Activated CD8-positive, alpha-beta memory T cell treated with anti-CD3 and anti-CD28 coated beads for 1 hour (primary cell): ENCODE measurements around the gene BMERB1.
"Not testable (repeated sequence)": the region's sequence is repeated elsewhere in the genome, so short reads cannot be mapped to it uniquely, and the experiment has no call there.

ENCODE experiments used
- DNase-seq, 2 donors: peaks; one replicate each; pipeline ENCODE4 v3.0.0-alpha.2; 2020; ENCODE audit warnings: low read depth in 1 of 2; ENCODE audit errors: extremely low read depth in 1 of 2

Gene BMERB1

GRCh38 chr16:15548482-15548891 lies 114.1 kb downstream of the BMERB1 start:
- DNase-seq: no peak

GRCh38 chr16:15552507-15552906 lies 118.1 kb downstream of the BMERB1 start:
- no peak for DNase-seq

DNA sequence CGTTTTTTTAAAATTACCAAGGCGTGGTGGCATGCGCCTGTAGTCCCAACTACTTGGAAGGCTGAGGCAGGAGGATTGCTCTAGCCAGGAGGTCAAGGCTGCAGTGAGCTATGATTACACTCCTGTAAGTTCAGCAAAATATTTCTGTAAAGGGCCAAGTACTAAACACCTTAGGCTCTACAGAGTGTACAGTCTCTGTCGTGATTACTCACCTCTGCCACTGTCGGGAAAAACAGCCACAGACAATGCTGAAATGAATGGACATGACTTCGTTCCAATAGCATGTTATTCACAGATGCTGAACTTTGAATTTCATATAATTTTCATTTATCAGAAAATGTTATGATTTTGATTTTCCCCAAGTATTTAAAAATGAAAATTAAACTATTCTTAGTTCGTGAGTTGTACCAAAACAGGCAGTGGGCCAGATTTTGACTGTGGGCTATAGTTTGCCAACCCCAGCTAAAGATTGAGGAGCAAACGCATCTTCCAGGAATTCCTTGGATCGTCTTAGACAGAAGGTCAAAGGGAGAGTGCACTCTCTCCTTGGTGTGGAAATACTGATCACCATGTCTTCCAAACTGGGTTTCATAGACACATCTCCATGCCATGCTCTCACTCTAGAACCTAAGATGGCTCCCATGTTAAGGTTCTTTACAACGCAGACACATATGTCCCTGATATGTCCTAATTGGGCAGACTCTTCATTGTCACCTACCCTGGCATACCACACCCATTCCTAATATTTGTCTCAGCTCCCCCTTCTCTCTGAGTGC lies 119.1 kb downstream of the BMERB1 start:
- DNase-seq: no peak

GRCh38 chr16:15556130-15556529 lies 121.7 kb downstream of the BMERB1 start:
- no peak for DNase-seq

DNA sequence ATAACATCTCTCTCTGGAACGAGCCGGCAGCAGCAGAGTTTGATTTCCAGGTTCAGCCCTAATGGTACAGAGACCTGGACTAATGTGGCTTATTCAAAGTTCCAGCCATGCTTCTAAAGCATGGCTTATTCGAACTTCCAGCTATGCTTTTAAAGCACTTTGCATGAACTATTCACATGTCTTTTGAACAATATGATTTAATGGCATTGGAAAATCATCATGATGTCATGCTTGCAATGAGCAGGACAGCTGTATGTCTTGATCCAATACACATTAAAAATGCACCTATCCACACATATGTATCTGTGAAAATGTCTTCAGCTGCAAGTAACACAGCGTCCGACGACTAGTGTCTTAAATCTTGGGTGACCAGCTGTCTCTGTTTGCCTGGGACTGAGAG lies 122.9 kb downstream of the BMERB1 start:
- no peak for DNase-seq

- no peak for DNase-seq
Observed at GRCh38 chr16:15559176-15559575, 124.8 kb downstream of the BMERB1 start.

DNA sequence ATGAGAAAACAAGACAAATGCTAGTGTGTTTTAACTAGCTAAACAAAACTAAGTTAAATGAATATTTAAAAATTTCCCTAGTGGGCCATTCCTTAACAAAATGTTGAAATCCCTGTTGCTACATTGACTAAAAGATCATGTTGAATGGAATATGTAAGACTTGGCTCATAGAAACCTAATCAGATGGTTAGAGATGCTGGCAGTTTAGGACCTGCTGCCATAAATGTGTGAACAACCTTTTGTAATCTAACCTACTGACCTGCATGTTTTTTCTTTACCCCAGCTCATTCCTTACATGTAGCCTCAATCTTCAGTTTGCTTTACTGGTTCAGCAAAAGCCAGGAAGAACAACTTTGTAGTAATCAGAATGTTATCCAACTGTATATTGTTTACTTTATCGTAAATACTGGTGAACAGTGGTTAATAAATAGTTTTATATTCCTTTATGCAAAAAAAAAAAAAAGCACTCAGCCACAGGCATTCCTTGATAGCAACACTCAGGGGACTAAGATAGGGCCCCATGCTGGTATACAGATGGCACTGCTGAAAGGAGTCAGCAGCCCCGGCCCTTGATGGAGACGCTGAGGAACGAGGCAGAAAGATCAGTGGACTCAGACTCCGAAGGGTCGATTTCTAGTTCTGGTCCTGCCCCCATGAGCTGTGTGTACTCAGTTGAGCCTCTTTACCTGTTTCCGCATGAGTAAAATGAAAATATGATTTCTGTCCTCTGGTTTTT lies 130.4 kb downstream of the BMERB1 start:
- DNase-seq: no peak

GRCh38 chr16:15566095-15566494 lies 131.7 kb downstream of the BMERB1 start:
- no peak for DNase-seq

- DNase-seq: no peak
Observed at GRCh38 chr16:15567823-15568222, 133.4 kb downstream of the BMERB1 start.

DNA sequence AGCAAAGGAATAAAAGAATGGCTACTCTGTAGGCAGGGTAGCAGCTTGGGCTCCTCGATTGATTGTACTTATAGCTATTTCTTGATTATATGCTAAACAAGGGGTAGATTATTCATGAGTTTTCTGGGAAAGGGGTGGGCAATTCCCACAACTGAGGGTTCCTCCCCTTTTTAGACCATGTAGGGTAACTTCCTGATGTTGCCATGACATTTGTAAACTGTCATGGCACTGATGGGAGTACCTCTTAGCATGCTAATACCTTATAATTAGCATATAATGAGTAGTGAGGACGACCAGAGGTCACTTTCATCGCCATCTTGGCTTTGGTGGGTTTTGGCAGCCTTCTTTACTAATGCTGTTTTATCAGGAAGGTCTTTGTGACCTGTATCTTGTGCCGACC lies 136.3 kb downstream of the BMERB1 start:
- not testable (repeated sequence) for DNase-seq

DNA sequence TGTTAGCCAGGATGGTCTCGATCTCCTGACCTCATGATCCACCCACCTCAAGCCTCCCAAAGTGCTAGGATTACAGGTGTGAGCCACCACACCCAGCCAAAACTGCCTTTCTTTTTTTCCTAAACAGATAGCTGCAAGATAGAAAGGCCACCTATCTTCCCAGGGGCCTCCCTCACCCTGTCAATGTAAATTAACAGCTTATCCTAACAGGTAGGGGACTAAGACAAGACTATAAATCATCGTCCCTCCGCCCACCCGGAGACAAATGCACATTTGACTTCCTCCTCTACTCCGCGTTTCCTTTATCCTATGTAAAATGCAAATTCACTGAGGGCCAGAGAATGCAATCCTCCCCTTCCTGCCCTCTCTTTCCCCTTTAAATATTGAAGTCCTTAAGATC lies 137.2 kb downstream of the BMERB1 start:
- DNase-seq: no peak

- no peak for DNase-seq
Observed at GRCh38 chr16:15572329-15573001, 138.1 kb downstream of the BMERB1 start.

DNA sequence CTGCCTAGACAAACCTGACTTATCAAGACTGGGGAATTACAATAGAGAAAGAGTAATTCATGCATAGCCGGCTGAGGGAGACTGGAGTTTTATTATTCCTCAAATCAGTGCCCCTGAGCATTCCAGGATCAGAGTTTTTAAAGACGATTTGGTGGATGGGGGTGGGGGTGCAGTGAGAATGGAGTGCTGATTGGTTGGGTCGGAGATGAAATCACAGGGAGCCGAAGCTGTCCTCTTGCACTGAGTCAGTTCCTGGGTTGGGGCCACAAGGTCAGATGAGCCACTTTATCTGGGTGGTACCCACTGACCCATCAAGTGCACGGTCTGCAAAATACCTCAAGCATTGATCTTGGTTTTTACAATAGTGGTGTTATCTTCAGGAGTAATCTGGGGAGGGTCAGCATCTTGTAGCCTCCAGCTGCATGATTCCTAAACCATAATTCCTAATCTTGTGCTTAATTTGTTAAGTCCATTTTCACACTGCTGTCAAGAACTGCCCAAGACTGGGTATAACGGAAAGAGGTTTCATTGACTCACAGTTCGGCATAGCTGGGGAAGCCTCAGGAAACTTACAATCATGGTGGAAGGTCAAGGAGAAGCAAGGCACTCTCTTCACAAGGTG lies 139.0 kb downstream of the BMERB1 start:
- DNase-seq: no peak

GRCh38 chr16:15573896-15574613 lies 139.7 kb downstream of the BMERB1 start:
- DNase-seq: not testable (repeated sequence)

DNA sequence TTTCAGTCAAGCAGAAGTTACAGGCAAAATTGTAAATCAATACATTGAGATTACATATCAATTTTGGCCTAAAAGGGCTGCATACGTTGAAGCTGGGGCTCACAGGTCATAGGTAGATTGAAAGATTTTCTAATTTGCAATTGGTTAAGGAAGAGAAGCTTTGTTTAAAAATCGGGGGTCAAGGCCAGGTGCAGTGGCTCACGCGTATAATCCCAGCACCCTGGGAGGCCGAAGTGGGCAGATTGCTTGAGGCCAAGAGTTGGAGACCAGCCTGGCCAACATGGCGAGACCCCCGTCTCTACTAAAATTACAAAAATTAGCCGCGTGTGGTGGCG lies 140.2 kb downstream of the BMERB1 start:
- DNase-seq: no peak

DNA sequence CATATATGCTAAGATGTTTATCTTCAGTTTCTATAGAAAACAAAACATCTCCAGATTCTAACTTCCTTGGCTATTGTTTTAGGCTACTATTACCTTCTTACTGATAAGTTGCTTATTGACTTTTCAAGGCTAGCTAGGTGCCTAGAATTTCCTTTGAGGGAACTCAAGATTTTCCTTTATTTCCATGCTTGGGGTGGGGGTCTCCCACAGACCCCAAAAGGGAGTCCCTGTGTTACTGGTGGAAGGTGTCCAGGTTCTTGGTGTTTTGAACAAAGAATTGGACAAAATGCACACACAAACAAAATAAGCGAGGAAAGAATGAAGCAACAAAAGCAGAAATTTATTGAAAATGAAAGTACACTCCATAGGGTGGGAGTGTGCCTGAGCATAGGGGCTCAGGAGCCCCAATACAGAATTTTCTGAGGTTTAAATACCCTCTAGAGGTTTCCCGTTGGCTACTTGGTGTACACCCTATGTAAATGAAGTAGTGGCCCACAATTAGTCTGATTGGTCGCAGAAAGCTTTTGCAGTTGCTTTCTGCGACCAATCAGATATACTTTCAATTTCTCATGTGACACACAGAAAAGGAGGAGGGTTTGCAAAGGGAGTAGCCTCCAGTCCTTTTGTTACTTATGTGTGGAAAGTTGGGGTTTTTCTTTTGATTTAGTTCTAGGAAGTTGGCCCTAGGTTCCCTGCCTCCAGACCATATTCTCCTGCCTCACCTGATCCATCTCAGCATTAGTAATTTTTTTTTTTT lies 141.1 kb downstream of the BMERB1 start:
- DNase-seq: no peak

GRCh38 chr16:15576960-15577958 lies 142.9 kb downstream of the BMERB1 start:
- no peak for DNase-seq

GRCh38 chr16:15578824-15579223 lies 144.4 kb downstream of the BMERB1 start:
- DNase-seq: no peak
